ENCODE measurements around the gene SYT10.

DNA sequence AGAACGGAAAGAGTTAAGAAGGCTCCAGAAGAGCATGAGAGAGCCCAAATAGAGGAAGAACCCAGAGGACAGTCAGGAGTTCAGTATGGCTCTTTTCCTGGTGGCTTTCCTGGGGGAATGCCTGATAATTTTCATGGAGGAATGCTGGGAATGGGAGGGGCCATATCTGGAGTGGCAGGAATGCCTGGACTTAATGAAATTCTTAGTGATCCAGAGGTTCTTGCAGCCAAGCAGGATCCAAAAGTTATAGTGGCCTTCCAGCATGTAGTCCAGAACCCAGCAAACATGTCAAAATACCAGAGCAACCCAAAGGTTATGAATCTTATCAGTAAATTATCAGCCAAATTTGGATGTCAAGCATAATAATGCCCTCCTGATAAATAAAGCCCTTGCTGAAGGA lies 15.5 kb upstream of the SYT10 start:
- TF ChIP-seq, protein P1, sequence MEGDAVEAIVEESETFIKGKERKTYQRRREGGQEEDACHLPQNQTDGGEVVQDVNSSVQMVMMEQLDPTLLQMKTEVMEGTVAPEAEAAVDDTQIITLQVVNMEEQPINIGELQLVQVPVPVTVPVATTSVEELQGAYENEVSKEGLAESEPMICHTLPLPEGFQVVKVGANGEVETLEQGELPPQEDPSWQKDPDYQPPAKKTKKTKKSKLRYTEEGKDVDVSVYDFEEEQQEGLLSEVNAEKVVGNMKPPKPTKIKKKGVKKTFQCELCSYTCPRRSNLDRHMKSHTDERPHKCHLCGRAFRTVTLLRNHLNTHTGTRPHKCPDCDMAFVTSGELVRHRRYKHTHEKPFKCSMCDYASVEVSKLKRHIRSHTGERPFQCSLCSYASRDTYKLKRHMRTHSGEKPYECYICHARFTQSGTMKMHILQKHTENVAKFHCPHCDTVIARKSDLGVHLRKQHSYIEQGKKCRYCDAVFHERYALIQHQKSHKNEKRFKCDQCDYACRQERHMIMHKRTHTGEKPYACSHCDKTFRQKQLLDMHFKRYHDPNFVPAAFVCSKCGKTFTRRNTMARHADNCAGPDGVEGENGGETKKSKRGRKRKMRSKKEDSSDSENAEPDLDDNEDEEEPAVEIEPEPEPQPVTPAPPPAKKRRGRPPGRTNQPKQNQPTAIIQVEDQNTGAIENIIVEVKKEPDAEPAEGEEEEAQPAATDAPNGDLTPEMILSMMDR (IDR thresholded peaks at IDR 0.05): no peak
- TF ChIP-seq POLR2AphosphoS5 (IDR thresholded peaks at IDR 0.05; ENCODE audit: low read depth, low read length) (no peak), TCF7L2 (IDR thresholded peaks at IDR 0.05; ENCODE audit: low read depth, low read length) (no peak), SIN3A (IDR thresholded peaks at IDR 0.05; ENCODE audit: borderline replicate concordance, insufficient read depth, low read depth, low read length) (no peak)
- TF ChIP-seq, protein P2, sequence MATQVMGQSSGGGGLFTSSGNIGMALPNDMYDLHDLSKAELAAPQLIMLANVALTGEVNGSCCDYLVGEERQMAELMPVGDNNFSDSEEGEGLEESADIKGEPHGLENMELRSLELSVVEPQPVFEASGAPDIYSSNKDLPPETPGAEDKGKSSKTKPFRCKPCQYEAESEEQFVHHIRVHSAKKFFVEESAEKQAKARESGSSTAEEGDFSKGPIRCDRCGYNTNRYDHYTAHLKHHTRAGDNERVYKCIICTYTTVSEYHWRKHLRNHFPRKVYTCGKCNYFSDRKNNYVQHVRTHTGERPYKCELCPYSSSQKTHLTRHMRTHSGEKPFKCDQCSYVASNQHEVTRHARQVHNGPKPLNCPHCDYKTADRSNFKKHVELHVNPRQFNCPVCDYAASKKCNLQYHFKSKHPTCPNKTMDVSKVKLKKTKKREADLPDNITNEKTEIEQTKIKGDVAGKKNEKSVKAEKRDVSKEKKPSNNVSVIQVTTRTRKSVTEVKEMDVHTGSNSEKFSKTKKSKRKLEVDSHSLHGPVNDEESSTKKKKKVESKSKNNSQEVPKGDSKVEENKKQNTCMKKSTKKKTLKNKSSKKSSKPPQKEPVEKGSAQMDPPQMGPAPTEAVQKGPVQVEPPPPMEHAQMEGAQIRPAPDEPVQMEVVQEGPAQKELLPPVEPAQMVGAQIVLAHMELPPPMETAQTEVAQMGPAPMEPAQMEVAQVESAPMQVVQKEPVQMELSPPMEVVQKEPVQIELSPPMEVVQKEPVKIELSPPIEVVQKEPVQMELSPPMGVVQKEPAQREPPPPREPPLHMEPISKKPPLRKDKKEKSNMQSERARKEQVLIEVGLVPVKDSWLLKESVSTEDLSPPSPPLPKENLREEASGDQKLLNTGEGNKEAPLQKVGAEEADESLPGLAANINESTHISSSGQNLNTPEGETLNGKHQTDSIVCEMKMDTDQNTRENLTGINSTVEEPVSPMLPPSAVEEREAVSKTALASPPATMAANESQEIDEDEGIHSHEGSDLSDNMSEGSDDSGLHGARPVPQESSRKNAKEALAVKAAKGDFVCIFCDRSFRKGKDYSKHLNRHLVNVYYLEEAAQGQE (IDR thresholded peaks at IDR 0.05; ENCODE audit: insufficient read depth in 1 of 2, low read depth in 2 of 2, low read length in 1 of 2): no peak

Data from Panc1 (cell line).